BLaER1 treated with 17β-estradiol and CSF1 and Interleukin-3, amounts not matched to agents 10 nM and 100 nM (cell line): ENCODE measurements around the gene CLUH.
A peak's percentile ranks its signal among the peaks of the same experiment; 100 is the strongest.

ENCODE experiments used
- H3K27ac ChIP-seq, 11 experiments: shearing (Covaris generic); formaldehyde crosslinking; 2 replicates each; pipeline ENCODE4 v1.8.1; 2022
- H3K27me3 ChIP-seq, 11 experiments: shearing (Covaris generic); formaldehyde crosslinking; 2 replicates each; pipeline ENCODE4 v1.8.1; 2022
- H3K36me3 ChIP-seq, 11 experiments: shearing (Covaris generic); formaldehyde crosslinking; 2 replicates each; pipeline ENCODE4 v1.8.1; 2022
- H3K4me1 ChIP-seq, 10 experiments: shearing (Covaris generic); formaldehyde crosslinking; 2 replicates each; pipeline ENCODE4 v1.8.1; 2022
- H3K4me2 ChIP-seq, 11 experiments: shearing (Covaris generic); formaldehyde crosslinking; 2 replicates each; pipeline ENCODE4 v1.8.1; 2022
- H3K4me3 ChIP-seq, 10 experiments: shearing (Covaris generic); formaldehyde crosslinking; 2 replicates each; pipeline ENCODE4 v1.8.1; 2022
- H3K9ac ChIP-seq, 11 experiments: shearing (Covaris generic); formaldehyde crosslinking; 2 replicates each; pipeline ENCODE4 v1.8.1; 2022
- H3K9me3 ChIP-seq, 11 experiments: shearing (Covaris generic); formaldehyde crosslinking; replicated peaks in 1 of 11; 2 replicates each; pipeline ENCODE4 v1.8.1; 2022
- H4K20me1 ChIP-seq, 11 experiments: shearing (Covaris generic); formaldehyde crosslinking; 2 replicates each; pipeline ENCODE4 v1.8.1; 2022
- Cebpa-rat ChIP-seq, 11 experiments: shearing (Covaris generic); IDR thresholded peaks; 2 replicates each; pipeline ENCODE4 v1.8.1; 2022

CLUH gene

GRCh38 chr17:2690165-2691068 is 21.1 kb downstream of the CLUH start:
- H3K27me3 ChIP-seq = no peaks in the 10 kb centered on the region
- H3K4me1 ChIP-seq = peaks cover 22 to 66% (median 50%) of the 10 kb centered on the region in 10 experiments
- peak overlapping the region; percentile 11 to 59 (median 30); a peak in 16 of 20 replicates for H3K4me3 ChIP-seq
- TF ChIP-seq Cebpa-rat (IDR thresholded peaks at IDR 0.05) = no peak
- H4K20me1 ChIP-seq = peaks cover 8 to 97% (median 94%) of the 10 kb centered on the region in 11 experiments; a peak in 21 of 22 replicates
- peaks cover 41 to 80% (median 66%) of the 10 kb centered on the region in 11 experiments for H3K36me3 ChIP-seq
- peak overlapping the region; percentile 81 to 96 (median 90) for H3K4me2 ChIP-seq
- H3K9me3 ChIP-seq = no peaks in the 10 kb centered on the region
- peak overlapping the region; percentile 37 to 75 (median 66); a peak in 21 of 22 replicates for H3K9ac ChIP-seq
- H3K27ac ChIP-seq = peak overlapping the region; percentile 15 to 69 (median 62); a peak in 19 of 22 replicates

DNA sequence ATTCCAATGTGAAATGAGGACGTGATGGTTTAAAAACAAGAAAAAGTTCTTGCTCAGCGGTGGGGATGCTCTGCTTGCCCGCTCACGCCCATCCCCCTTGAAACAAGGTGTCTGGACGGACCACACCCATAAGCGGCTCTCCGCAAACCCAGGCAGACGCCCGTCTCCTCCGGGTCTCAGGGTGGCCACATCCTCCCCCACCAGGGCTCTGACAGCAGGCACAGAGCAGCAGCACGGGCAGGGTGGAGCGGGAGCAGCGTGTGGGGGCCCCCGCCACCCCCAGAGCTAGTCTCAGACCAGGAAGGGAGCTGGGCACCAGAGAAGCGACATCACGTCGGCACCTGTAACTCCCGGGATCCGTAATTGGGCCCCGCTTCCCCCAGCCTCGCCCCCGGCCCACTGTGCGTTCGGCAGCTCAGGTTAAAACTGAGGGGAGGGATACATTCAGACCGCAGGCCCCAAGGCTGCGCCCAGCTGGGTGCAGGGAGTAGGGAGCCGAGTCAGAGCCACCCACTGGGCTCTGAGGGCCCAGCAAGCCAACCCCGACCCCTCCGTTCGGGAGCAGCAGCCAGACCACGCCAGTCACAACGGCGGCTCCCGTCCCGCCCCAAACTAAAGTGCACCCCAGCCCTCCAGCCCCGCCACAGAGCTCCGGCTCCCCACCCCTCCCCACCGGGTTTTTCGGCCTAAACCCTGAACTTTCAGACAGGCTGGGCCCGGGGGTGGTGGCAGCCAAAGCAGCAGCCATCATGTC is 22.0 kb downstream of the CLUH start:
- Histone ChIP-seq H3K4me3 (peak overlapping the region in 2 of 10 experiments; percentile 17 to 53; a peak in 2 of 20 replicates), H3K4me1 (peaks cover 22 to 60% (median 44%) of the 10 kb centered on the region in 10 experiments), H3K27ac (peak overlapping the region in 8 of 11 experiments; percentile 39 to 69 (median 62); a peak in 13 of 22 replicates), H3K9me3 (no peaks in the 10 kb centered on the region), H4K20me1 (peaks cover 8 to 96% (median 88%) of the 10 kb centered on the region in 11 experiments; a peak in 21 of 22 replicates), H3K4me2 (peak overlapping the region; percentile 81 to 96 (median 90)), H3K27me3 (no peaks in the 10 kb centered on the region), H3K9ac (peak overlapping the region in 9 of 11 experiments; percentile 53 to 75 (median 66); a peak in 16 of 22 replicates), H3K36me3 (peaks cover 36 to 79% (median 63%) of the 10 kb centered on the region in 11 experiments)
- TF ChIP-seq Cebpa-rat (IDR thresholded peaks at IDR 0.05) = no peak

GRCh38 chr17:2688351-2689342 is 22.9 kb downstream of the CLUH start:
- Histone ChIP-seq H3K9me3 (no peaks in the 10 kb centered on the region), H4K20me1 (peaks cover 17 to 97% (median 80%) of the 10 kb centered on the region in 11 experiments; a peak in 21 of 22 replicates), H3K4me1 (peaks cover 22 to 53% (median 41%) of the 10 kb centered on the region in 10 experiments), H3K27me3 (no peaks in the 10 kb centered on the region), H3K36me3 (peaks cover 38 to 80% (median 64%) of the 10 kb centered on the region in 11 experiments), H3K4me2 (peak overlapping the region in 3 of 11 experiments; percentile 92 to 94 (median 93); a peak in 4 of 22 replicates), H3K27ac (no peak overlapping the region; a peak in 1 of 22 replicates), H3K4me3 (no peak overlapping the region), H3K9ac (peak overlapping the region in 1 of 11 experiments; percentile 74; a peak in 2 of 22 replicates)
- TF ChIP-seq Cebpa-rat (IDR thresholded peaks at IDR 0.05) = no peak

DNA sequence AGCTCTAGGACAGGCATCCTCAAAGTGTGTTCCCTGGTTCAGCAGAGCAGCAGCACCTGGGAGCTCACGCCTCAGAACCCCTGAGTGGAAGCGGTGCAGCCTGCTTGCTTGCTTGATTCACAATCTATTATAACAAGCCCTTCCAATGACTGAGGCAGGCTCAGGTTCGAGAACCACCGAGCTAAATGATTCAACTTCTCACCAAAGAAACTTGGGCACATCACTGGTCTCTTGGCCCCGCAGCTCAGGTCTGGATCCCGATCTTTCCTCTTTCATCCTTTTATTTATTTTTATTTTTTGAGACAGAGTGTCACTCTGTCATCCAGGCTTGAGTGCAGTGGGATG is 24.5 kb downstream of the CLUH start:
- no peaks in the 10 kb centered on the region for H3K9me3 ChIP-seq
- no peak for TF ChIP-seq Cebpa-rat (IDR thresholded peaks at IDR 0.05)
- no peak overlapping the region for H3K4me2 ChIP-seq
- H4K20me1 ChIP-seq = peaks cover 28 to 89% (median 64%) of the 10 kb centered on the region in 11 experiments; a peak in 21 of 22 replicates
- H3K27me3 ChIP-seq = no peaks in the 10 kb centered on the region
- H3K4me1 ChIP-seq = peaks cover 22 to 43% (median 37%) of the 10 kb centered on the region in 10 experiments
- H3K36me3 ChIP-seq = peaks cover 39 to 80% (median 64%) of the 10 kb centered on the region in 11 experiments
- peak overlapping the region in 2 of 11 experiments; percentile 8 to 31; a peak in 1 of 22 replicates for H3K27ac ChIP-seq
- 0 out of 22 replicates have a peak overlapping the region, but pooled peaks of 1 of the 11 experiments have one; percentile 19 for H3K9ac ChIP-seq
- H3K4me3 ChIP-seq = no peak overlapping the region

DNA sequence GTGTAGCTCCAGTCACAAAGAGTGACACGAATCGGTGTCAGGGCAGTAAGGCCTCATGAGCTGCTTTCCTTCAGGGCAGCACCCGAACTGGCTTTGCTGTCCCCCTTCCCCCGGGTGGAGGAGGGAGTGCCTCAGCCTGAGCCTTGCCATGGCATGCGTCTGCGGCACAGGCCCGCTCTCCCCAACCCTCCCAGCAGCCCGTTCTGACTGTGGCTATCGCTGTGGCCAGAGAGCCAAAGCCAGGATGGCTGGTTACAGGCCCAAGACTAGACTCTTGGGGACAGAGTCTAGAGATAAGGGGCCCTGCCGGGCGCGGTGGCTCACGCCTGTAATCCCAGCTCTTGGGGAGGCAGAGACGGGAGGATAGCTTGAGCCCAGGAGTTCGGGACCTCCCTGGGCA is 25.9 kb downstream of the CLUH start:
- Histone ChIP-seq H3K4me3 (no peak overlapping the region), H3K9ac (peak overlapping the region in 1 of 11 experiments; percentile 30; a peak in 1 of 22 replicates), H3K9me3 (no peaks in the 10 kb centered on the region), H4K20me1 (peaks cover 34 to 93% (median 64%) of the 10 kb centered on the region in 11 experiments; a peak in 21 of 22 replicates), H3K27ac (peak overlapping the region in 4 of 11 experiments; percentile 3 to 42 (median 20); a peak in 3 of 22 replicates), H3K36me3 (peaks cover 41 to 82% (median 65%) of the 10 kb centered on the region in 11 experiments), H3K4me1 (peaks cover 14 to 34% (median 30%) of the 10 kb centered on the region in 10 experiments), H3K27me3 (no peaks in the 10 kb centered on the region), H3K4me2 (no peak overlapping the region)
- no peak for TF ChIP-seq Cebpa-rat (IDR thresholded peaks at IDR 0.05)

DNA sequence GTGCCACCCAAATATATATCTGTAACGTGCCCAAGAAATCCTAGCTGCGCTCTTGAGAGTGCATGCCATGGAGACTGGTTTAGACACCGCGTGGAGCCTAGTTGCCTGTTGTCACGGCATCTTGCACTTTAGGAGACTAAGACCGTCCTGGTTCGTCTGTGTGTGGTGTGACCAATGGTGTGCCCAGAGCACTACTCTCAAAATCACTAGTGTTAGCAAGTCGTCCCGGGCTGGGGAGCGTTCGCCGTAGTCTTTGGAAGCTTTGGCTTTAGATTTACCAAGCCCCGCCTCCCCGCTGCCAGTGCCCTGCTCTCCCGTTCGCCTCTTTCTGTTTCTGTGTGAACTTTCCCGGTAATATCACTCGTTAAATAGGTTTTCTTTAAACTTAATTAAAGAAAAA is 27.0 kb downstream of the CLUH start:
- Histone ChIP-seq H3K27ac (no peak overlapping the region), H3K4me2 (no peak overlapping the region), H4K20me1 (peaks cover 23 to 85% (median 70%) of the 10 kb centered on the region in 11 experiments; a peak in 21 of 22 replicates), H3K4me3 (no peak overlapping the region), H3K4me1 (peaks cover 3 to 23% (median 18%) of the 10 kb centered on the region in 10 experiments; a peak in 19 of 20 replicates), H3K36me3 (peaks cover 52 to 82% (median 69%) of the 10 kb centered on the region in 11 experiments), H3K27me3 (no peaks in the 10 kb centered on the region), H3K9me3 (no peaks in the 10 kb centered on the region), H3K9ac (no peak overlapping the region)
- TF ChIP-seq Cebpa-rat (IDR thresholded peaks at IDR 0.05) = no peak

GRCh38 chr17:2683912-2684311 is 27.7 kb downstream of the CLUH start:
- Histone ChIP-seq H3K27ac (no peak overlapping the region), H3K36me3 (peaks cover 57 to 82% (median 69%) of the 10 kb centered on the region in 11 experiments), H3K4me1 (peaks cover 0 to 17% (median 13%) of the 10 kb centered on the region in 10 experiments; a peak in 14 of 20 replicates), H3K9ac (no peak overlapping the region; a peak in 1 of 22 replicates), H3K4me2 (no peak overlapping the region), H3K4me3 (no peak overlapping the region), H4K20me1 (peaks cover 17 to 82% (median 64%) of the 10 kb centered on the region in 11 experiments; a peak in 21 of 22 replicates), H3K27me3 (no peaks in the 10 kb centered on the region), H3K9me3 (no peaks in the 10 kb centered on the region)
- no peak for TF ChIP-seq Cebpa-rat (IDR thresholded peaks at IDR 0.05)
